Effector CD8-positive, alpha-beta T cell (primary cell): ENCODE measurements around the gene OR5M11.
"Not testable (repeated sequence)": the region's sequence is repeated elsewhere in the genome, so short reads cannot be mapped to it uniquely, and the experiment has no call there.

Experiments used
- DNase-seq: peaks from one replicate; lab custom pipeline; 2025; lab: John Stamatoyannopoulos, UW
- total RNA-seq, 4 experiments: gene quantifications; one replicate each; lab custom pipeline; 2026; lab: John Stamatoyannopoulos, UW

OR5M11 gene
- total RNA-seq, result 0 reads per million in 4 experiments

GRCh38 chr11:56543157-56543556 lies at the start of gene OR5M11:
OR5M11 (minus strand) TSS chr11:56543257; CDS start chr11:56543257, 0 bp downstream.
- no peak for DNase-seq

- DNase-seq, result not testable (repeated sequence)
Observed at GRCh38 chr11:56592088-56592717, 49.1 kb upstream of the OR5M11 start.

- DNase-seq, result no peak
Observed at GRCh38 chr11:56577621-56578020, 34.6 kb upstream of the OR5M11 start, which contains the start of gene OR5M10. OR5M10 (minus strand) TSS chr11:56577721; CDS start chr11:56577721, 0 bp downstream.

- no peak for DNase-seq
Observed at GRCh38 chr11:56558574-56558973, 15.5 kb upstream of the OR5M11 start.

GRCh38 chr11:56554691-56555090 lies 11.6 kb upstream of the OR5M11 start:
- not testable (repeated sequence) for DNase-seq

- DNase-seq, result no peak
Observed at GRCh38 chr11:56545531-56545930, 2.5 kb upstream of the OR5M11 start.

GRCh38 chr11:56543739-56544138 lies 682 bp upstream of the OR5M11 start:
- no peak for DNase-seq

GRCh38 chr11:56533054-56533740 lies 9.9 kb downstream of the OR5M11 start:
- DNase-seq, result no peak

GRCh38 chr11:56531856-56532255 lies 11.2 kb downstream of the OR5M11 start:
- DNase-seq, result no peak

- no peak for DNase-seq
Observed at GRCh38 chr11:56522008-56522407, 21.0 kb downstream of the OR5M11 start.

- no peak for DNase-seq
Observed at GRCh38 chr11:56513280-56513679, 29.8 kb downstream of the OR5M11 start.

GRCh38 chr11:56509439-56509838 lies 33.6 kb downstream of the OR5M11 start:
- DNase-seq, result no peak

- no peak for DNase-seq
Observed at GRCh38 chr11:56497010-56497409, 46.0 kb downstream of the OR5M11 start.

GRCh38 chr11:56495117-56495516 lies 47.9 kb downstream of the OR5M11 start:
- DNase-seq, result no peak
